Left hindlimb (tissue), 1 donor: ENCODE data around the gene MPRIP.
A peak's percentile ranks its signal among the peaks of the same experiment; 100 is the strongest.
"Not testable (repeated sequence)": the region's sequence is repeated elsewhere in the genome, so short reads cannot be mapped to it uniquely, and the experiment has no call there.

Experiments used
- DNase-seq: peaks from one replicate; pipeline ENCODE4 v3.0.0-alpha.2; 2018

Gene MPRIP

DNA sequence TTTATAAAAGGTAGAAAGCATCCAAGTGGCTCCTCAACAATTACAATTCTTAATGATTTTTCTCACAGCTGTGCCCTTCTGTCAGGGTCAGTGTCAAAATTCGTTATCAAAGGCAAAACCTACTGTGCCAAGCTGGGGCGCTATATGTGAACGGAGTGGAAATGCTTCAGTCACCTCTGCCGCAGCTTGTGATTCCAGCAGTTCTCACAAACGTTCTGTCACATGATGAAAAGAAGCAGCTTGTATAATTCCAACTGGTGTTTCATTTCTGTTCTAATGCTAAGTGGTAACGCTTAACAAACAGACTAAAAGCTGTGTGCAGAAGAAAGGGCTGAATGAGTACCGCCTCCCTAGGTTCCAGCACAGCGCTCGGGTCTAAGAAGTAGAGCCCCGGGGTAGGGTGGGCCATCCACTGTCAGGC, 149.7 kb downstream of the MPRIP start:
- no peak for DNase-seq

DNA sequence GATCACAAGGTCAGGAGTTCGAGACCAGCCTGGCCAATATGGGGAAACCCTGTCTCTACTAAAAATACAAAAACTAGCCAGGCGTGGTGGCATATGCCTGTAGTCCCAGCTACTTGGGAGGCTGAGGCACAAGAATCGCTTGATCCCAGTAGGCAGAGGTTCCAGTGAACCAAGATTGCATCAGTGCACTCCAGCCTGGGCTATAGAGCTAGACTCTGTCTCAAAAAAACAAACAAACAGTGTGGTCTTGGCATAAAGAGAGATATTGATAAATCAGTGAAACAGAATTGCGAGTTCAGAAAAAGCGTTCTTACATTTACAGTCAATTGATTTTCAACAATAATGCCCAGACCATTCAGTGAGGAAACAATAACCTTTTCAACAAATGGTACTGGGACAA, 153.2 kb downstream of the MPRIP start:
- DNase-seq: not testable (repeated sequence)

DNA sequence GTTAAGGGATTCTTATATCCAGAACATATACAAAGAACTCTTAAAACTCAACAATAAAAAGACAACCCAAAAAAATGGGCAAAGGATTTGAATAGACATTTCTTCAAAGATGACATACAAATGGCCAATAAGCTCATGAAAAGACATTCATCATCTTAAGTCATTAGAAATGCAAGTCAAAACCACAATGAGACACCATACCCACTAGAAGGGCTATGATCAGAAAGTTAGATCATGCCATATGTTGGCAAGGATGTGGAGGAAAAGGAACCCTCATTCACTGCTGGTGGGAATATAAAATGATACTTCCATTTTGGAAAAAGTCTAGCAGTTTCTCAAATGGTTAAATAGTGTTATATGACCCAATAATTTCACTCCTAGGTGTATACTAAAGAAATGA, 154.5 kb downstream of the MPRIP start:
- DNase-seq: no peak

DNA sequence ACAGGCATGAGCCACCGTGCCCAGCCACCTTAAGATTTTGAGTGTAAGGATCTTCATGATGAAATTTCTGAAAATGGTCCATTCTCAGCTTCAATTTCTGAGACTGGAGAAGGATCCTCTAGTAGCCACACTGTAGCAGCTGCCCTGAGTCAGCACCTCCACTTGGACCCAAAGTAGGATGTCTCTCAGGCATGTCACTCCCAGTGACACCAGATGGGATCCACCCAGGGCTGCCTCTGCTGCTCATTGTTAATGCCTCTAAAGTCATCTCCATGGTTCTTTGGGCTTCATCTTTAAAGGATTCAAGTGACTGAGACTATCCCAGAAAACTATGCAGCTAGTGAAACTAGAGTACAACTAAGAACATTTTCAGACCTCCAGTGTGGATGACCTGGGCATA, 156.0 kb downstream of the MPRIP start:
- no peak for DNase-seq

DNA sequence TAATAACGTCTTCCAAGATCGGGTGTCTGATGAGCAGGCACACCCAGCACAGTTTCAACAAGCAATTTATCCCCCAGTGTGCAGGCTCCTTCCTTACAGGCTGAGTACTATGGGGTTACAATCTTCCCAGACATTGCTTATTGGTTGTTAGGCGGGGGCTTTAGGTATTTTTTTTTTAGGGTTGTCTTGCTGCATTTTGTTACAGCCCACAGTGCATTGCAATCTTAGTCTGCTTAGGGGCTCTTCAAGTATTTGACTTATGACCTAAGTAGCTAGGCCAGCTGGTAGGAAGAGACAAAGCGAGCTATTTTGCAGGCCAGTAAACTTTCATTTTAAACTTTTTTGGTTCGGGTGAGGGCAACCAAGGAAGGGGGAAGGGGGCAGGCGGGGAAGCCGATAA, 158.1 kb downstream of the MPRIP start:
- DNase-seq: no peak

DNA sequence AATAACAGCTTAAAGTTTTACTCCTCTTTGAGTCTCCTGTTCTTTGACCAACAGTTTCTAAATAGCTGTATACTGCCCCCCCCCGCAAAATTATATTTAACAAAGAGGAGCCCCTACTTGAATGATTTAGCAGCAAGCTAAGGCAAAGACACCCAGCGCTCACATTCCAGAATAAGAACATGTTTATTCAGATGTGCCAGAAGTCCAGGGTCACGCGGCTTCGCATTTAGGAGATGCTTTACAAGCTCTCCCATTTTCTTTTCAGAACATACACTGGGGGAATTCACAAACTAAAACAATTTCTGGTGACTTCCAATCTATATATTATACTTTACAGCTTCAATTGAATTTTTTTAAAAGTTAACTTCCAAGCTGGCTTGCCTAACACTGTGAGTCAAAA, 158.6 kb downstream of the MPRIP start:
- no peak for DNase-seq

DNA sequence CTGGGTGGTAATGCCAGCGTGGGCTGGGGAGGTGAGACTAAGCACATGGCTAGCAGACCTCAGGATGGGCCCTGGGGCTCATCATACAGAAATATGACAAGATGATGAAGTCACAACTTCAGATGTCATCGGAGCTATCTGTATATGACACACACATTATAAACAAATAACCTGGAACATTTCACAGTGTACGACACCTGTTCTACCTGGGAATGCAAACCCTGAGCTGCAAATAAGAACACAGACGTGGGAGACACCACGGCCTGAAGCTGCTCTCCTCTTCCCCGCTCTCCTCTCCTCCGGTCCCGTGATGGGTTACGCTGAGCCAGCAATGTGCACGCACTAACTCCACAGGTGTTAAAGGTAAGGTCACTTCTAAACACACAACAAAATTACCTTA, 159.0 kb downstream of the MPRIP start:
- DNase-seq: no peak

DNA sequence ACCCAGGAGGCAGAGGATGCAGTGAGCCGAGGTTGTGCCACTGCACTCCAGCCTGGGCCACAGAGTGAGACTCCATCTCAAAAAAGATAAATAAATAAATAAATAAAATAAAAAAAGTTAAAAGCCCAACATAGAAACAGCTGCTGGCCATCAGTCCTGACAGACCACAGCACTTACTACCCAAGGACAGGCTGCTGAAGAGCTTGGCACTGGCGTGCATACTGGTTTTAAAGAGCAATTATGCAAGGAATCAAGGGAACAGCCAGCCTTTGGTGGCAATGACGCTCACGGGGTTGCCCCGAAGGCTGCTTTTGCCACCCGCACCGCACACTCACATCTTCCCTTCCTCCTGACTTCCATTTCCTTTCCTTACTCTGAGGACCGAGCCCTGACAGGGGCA, 159.7 kb downstream of the MPRIP start:
- no peak for DNase-seq

DNA sequence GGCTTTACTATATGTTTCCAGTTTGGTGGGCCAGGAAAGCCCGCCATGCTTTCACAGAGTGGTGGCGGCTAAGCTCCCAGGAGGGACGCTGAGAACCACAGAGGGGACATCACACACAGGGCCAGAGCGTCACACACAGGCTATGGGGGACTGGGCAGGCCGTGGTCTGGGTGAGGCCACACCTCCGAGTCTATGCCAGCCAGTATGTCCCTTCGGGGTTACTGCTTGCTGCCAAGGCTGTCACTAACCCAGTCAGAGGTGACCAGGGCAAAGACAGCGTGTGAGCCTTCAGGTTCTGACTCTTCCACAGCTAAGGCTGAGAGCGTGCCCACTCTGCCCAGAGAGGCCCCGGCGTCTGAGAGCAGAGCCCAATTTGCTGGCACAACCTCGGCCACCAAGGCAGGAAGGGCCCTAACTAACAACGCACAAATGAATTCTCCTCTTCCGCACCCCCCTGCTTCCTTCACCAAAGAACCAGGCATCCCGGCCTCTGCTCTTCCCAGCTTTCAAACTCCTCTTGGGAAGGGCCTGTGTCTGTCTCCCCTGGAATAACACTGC, 161.0 kb downstream of the MPRIP start:
- no peak for DNase-seq

DNA sequence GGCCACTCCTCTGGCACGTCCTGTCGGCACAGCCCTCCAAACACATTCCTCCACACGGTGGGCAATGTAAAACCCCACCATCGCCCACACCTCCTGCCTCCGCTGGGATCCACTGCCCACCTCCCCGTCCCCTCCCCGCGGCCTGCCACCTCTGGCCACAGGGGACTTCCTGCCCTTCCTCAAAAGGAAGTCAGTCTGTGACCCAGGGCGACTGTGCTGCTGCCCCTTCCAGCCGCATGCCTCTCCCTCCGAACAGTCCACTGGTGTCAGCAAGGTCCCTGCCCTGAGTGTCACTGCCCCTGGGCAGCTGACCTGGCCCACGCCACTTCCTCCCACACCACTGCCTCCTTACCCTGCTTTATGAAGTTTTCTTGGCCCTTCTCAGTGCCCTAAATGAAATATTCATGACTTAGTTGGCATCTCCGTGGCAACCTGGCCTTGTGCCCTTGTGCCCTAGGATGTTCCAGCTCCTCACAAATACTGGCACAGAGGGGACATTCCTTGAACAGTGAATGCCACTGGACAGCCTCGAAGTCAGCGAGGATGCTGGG, 161.9 kb downstream of the MPRIP start:
- no peak for DNase-seq

DNA sequence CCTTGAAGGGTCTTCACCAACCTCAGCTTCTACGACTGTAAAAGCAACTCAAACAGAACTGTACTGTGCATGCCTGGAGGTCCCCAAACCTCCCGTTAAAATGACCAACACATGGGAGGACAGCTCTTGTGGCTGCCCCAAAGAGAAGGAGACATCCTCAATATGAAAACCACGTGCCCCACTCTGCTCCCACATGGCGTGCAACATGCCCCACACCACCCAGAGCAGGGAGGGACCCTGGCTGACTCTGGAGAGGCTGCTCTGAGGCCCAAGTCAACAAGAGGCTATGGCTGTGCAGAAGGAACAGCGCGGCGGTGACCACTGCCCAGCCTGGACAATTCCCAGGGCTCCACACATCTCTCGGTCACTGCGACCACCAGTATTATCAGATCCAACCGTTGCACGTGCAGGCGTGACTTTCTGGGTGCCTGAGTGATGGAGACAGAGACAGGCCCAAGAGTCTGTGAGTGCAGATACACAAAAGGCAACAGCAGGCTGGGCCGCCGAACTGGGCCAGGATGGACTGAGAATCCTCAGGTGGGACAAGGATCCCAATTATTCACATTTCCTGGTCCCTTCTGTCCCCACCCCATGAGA, 162.5 kb downstream of the MPRIP start:
- DNase-seq: no peak

DNA sequence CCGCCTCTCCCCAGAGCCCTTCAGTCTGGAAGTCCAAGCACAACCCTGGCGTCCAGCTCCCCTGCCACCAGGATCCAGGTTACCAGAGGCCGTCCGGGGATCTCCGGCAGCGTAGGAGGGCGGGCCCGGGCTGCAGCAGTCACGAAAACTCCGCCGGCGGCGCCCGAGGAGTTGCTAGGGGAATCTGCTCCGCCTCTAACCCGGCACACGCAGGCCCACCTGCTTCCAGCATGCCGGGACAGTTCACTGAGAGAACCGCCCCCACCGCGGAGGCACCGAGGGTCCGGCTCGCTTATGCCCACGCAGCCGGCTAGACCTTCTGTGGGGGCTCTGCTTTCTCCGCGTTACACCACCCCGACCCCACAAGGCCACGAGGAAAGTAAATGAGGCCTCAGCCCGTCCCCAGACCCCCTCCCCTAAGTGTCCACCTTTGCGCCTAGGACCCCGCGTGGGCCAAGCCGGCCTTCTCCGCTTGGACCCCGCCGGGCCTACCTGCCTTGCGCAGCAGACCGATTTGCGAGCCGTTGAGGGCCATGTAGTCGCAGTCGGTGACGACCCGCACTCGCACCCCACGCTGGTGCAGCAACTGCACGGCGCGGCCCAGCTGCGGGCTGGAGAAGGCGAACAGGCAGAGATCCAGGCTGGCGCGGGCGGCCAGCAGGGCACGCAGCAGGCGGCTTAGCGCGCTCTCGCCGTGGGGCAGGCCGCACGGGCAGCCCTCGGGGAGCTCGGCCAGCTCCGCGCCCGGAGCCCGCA, 163.3 kb downstream of the MPRIP start:
- peak; percentile 70 for DNase-seq

DNA sequence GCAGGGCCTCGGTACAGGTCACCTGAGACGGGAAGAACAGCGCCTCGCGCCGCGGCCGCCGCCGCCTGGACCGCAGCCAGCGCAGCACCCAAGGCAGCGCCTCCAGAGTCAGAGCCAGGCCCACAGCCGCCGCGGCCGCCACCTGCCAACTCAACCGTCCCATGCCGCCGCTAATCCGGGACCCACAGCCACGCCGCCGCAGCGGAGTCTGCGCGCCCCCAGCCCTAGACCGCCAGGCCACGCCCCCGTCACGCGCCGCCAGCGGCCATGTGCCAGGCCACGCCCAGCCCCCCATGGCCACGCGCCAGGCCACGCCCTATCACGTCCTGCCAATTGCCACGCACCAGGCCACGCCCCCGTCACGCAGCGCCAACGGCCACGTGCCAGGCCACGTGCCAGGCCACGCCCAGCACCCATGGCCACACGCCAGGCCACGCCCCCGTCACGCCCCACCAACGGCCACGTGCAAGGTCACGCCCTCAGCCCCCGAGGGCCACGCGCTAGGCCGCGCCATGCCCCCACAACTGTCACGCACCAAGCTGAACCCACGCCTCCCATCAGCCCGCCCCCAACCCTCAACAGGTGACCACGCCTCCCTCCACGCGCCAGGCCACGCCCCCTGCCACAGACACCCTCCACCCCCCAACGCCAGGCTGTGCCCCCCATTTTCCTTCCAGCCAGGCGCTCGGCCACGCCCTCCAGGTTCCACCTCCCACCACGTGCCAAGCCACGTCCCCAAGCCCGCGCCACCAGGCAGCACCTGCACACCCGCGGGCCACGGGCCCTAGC, 164.1 kb downstream of the MPRIP start, which contains the start of gene PLD6:
TSS of gene PLD6 (minus strand) at position 210 of the 789 bp plus-strand sequence. CDS start at position 163, 47 bp downstream.
- peak; percentile 72 for DNase-seq

DNA sequence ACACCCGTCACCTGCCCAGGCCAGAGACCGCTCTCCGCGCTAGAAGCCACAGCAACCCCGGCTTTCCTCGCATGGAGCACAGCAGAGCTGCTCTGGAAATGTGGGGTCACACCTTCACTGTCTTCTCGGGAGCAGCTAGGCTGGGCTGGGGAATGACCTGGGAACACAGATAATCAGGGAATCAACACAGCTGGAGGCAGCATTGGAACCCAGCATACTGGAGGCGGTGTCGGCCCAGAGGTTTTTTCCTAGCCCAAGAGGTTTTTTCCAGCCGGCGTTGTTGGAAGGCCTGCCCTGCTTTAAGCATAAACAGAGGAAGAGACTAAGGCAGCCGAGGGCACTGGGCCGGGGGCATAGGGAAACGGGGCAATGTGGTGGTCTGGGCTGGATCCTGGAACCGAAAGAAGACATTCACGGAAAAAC, 164.7 kb downstream of the MPRIP start:
- DNase-seq: no peak

DNA sequence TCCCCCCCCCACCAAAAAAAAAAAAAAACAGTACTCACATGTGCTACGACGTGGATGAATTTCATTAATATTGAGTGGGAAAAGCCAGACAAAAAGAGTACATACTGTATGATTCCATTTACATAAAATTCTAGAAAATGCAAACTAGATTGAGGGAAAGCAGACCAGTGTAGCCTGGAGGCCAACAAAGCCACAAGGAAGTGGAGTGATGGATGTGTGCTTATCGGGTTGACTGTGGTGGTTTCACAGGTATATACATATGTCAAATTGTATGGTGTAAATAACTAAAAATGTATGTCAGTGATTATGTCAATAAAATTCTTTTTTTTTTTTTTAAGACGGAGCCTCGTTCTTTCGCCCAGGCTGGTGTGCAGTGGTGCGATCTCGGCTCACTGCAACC, 165.7 kb downstream of the MPRIP start:
- DNase-seq: no peak

DNA sequence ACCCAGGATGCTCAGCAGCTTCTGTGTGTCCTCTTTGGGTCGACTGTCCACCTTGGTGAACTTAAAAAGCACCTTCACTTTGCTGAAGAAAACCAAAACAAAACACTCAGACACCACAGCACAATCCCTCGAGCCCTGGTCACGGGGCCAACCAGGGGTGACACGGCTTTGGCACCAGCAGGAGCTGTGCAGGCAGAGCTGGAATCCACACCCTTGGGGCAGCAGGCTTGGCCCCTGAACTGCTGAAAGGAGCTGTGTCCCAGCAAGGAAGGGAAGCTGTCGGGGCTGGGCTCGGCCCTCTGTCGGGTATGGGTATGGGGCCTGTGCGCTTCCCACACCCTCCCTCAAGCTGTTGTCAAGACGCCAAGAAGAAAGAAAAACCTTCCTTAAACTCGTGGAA, 171.5 kb downstream of the MPRIP start:
- DNase-seq: no peak

DNA sequence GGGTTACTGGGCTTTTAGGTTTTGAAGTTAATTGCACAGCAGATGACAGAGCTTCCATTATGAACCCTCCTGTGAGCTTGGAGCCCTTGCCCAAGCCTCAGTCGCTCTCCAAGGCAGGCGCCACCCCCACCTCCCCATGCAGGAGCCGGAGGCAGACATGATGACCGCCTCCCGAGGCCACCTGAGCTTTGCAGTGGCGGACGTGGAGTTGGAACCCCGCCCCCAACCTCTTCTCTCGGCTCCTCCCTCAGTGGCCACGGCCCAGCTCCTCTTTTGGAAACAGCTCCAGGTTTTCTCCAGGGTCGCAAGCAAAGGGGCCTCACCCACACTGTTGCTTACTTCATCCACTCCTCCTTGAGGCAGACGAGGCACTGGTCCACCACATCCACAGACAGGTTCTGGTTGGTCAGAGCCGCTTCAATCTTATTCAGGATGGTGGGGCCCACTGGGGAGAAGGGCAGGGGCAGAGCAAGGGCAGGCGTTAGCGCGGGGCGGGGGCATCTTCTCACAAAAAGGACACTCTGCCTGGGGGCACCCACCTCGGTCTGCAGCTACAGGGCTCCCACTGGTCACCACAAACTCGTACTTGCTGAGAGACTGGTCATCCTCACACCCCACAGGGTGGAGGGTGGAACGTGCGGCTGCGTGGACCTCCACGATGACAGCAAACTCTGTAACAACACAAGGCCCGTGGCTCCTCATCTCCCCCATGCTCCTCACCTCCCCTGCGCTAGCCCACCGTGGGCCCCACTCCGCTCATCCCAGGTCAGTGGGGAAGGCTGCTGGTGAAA, 172.6 kb downstream of the MPRIP start:
- no peak for DNase-seq

DNA sequence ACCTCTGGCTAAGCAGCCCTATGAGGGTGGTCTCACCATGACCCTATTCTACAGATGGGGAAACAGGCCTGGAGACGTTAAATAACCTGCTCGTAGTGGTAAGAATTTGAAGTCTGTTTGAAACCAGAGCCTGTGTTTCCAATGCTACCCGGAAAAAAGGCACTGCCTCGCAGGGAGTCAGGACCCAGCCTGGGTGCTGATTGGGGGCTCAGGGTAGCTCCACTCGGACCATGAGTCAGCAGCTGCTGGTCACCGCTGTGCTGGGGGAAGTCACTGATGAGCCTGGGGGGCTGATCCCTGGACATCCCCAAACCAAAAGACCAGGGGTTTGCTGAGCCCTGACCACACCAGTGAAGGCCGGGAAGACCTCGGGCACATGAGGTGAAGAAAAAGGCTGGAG, 173.3 kb downstream of the MPRIP start:
- no peak for DNase-seq

DNA sequence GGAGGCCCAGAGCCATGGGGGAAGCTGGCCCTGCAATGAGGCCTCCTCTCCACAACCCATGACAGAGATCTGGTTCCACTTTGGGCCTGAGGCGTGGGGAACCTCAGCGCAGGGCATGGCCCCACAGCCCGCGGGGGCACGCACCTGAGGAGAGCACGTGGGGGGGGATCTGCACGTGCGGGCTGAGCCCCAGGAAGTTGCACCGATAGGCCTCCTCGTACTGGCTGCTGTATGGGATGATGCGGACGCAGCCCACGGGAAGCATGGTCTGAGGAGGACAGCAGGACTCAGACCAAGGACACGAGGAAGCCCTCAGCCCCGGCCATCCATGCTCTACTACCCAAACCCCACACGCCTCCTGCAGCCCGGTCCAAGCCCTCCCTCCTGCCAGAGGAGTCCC, 174.0 kb downstream of the MPRIP start:
- DNase-seq: no peak

DNA sequence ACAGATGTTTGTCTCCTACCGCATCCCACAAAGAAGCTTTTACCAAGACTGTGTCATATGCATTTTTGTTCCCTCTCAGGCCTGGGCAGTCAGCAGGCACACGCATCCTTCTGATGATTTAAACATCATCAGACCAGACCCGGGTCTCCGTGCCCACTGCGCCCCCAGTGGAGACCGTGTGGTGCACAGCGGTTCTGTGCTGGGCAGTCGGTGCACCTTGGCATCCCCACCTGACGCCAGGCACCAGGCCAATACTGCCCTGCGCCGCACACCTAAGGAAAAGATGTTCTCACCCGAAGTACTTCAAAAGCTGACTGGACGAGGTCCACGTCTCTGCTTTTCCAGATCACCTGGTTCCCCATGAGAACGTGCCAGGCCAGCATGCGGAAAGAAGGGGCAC, 174.5 kb downstream of the MPRIP start:
- DNase-seq: no peak

DNA sequence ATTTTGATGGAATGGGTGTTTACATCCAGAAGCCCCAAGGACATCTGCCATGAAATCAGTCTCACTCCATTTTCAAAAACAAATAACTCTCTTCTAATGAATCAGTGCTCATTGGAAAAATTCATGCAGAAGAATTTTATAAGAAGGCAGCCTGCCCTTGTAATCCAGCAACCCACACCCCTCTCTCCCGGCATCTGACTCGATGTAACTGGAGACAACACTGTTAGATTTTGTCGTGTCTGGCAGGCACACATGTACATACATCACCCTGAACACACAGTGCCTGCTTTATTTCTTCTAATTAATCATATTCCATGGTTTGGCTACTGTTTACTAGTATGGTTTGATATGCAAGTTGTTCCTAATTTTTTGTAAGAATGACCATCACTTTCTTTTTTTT, 175.7 kb downstream of the MPRIP start:
- DNase-seq: no peak

DNA sequence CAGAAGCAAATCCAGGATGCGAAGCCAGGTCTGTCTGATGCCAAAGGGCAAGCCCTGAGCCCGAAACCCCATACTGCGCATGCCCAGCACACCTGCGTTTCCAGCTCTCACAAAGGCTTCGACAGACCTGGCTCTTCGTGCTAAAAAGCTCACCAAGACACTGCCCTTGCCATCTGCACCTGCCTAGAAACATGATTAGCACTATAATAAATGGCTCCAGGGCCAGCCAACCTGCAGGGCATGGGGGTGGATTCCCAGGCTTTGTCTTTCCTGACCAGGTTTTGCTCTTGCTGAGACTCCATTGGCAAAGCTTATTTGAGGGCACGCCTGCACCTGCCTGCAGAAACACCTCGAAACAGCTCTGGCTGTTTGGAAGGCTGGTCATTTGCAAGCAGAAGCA, 178.3 kb downstream of the MPRIP start:
- DNase-seq: no peak
